MCF 10A (cell line): ENCODE data around the gene RASA2. TPM values are rescaled to one million over a fixed set of nuclear protein-coding genes. Genes with fewer than 3 reads are reported as not detected.

Source experiments
- BruUV-seq: library from RNA; stranded (reverse); fragments of 400-500 nt; replicated peaks from 2 replicates; lab custom pipeline; 2021; lab: Mats Ljungman, UMichigan
- CTCF ChIA-PET: fragments of 300-600 bp; sonication (Branson Sonifier 250); formaldehyde crosslinking; extraction: SDS; loops from one replicate; lab custom pipeline; 2021; ENCODE audit warnings: antibody characterized with exemption, inconsistent platforms; lab: Yijun Ruan, JAX
- POLR2A ChIA-PET: fragments of 300-600, 350-650 bp; sonication (Branson Sonifier 250); formaldehyde crosslinking; extraction: SDS; loops from one replicate; lab custom pipeline; 2020; ENCODE audit warnings: antibody characterized with exemption, inconsistent platforms; lab: Yijun Ruan, JAX
- DNase-seq: peaks from one replicate; pipeline ENCODE4 v3.0.0-alpha.2; 2018; ENCODE audit not compliant: unreplicated experiment
- H3K27ac Mint-ChIP-seq: one replicate; pipeline ENCODE4 v1.8.0; 2022; ENCODE audit warnings: mild to moderate bottlenecking, low read depth, mixed read lengths; ENCODE audit not compliant: unreplicated experiment
- H3K27me3 Mint-ChIP-seq: one replicate; pipeline ENCODE4 v1.8.0; 2022; ENCODE audit warnings: mixed read lengths; ENCODE audit not compliant: insufficient read depth, unreplicated experiment
- H3K36me3 Mint-ChIP-seq: one replicate; pipeline ENCODE4 v1.8.0; 2022; ENCODE audit warnings: mild to moderate bottlenecking, moderate library complexity, mixed read lengths; ENCODE audit not compliant: insufficient read depth, unreplicated experiment
- H3K4me1 Mint-ChIP-seq: one replicate; pipeline ENCODE4 v1.8.0; 2022; ENCODE audit warnings: mixed read lengths; ENCODE audit not compliant: insufficient read depth, unreplicated experiment
- H3K4me3 Mint-ChIP-seq: one replicate; pipeline ENCODE4 v1.8.0; 2022; ENCODE audit warnings: mild to moderate bottlenecking, moderate library complexity, mixed read lengths; ENCODE audit not compliant: unreplicated experiment
- H3K9me3 Mint-ChIP-seq: one replicate; pipeline ENCODE4 v1.8.0; 2022; ENCODE audit warnings: mixed read lengths; ENCODE audit not compliant: unreplicated experiment
- CTCF ChIP-seq: fragments of 200-600 bp; IDR thresholded peaks from one replicate; pipeline ENCODE4 v1.8.0; 2022; ENCODE audit warnings: antibody characterized with exemption, mild to moderate bottlenecking; ENCODE audit not compliant: unreplicated experiment
- intact Hi-C: fragments of 100-400 bp; cut with micrococcal nuclease; formaldehyde crosslinking; loops from 2 replicates; pipeline ENCODE4 v1.14.1; 2022
- total RNA-seq: library from RNA; stranded (reverse); gene quantifications from 2 replicates; pipeline ENCODE4 v1.2.3, GENCODE V29; 2022

RASA2 gene
- total RNA-seq, 1 experiment from 2014 or later, result 19.5 TPM

- TF ChIP-seq CTCF, result no peak
- Mint-ChIP-seq H3K27me3 (no peaks in the 10 kb centered on the region), H3K36me3 (no peaks in the 10 kb centered on the region), H3K4me3 (no peak overlapping the region), H3K27ac (no peak overlapping the region), H3K9me3 (peaks cover 8% of the 10 kb centered on the region), H3K4me1 (no peaks in the 10 kb centered on the region)
- ChIA-PET POLR2A (no interaction called here), CTCF (interaction anchor here (5.9 kb wide), 1 partner anchor 10 kb away, joined by 40 read pairs; no protein-coding TSS in a partner anchor)
- BruUV-seq, result no TSS peak
- no peak for DNase-seq
- intact Hi-C loops, result no loop called here
Observed at GRCh38 chr3:141469720-141470119, 17.1 kb upstream of the RASA2 start.

- no TSS peak for BruUV-seq
- H3K36me3 Mint-ChIP-seq, result no peaks in the 10 kb centered on the region
- CTCF ChIA-PET, result interaction anchor here (0.6 to 5.9 kb wide), 11 partner anchors 8 to 169 kb away, joined by 3 to 40 read pairs (median 4); no protein-coding TSS in a partner anchor
- no peaks in the 10 kb centered on the region for H3K27me3 Mint-ChIP-seq
- TF ChIP-seq CTCF, result no peak
- DNase-seq, result no peak
- no peaks in the 10 kb centered on the region for H3K4me1 Mint-ChIP-seq
- H3K4me3 Mint-ChIP-seq, result no peak overlapping the region
- no peak overlapping the region for H3K27ac Mint-ChIP-seq
- peaks cover 8% of the 10 kb centered on the region for H3K9me3 Mint-ChIP-seq
- intact Hi-C loops, result no loop called here
- POLR2A ChIA-PET, result interaction anchor here (0.6 to 0.7 kb wide), 2 partner anchors 16 to 161 kb away, joined by 3 read pairs; partner anchors contain the start of gene RASA2
Observed at GRCh38 chr3:141471160-141471559, 15.7 kb upstream of the RASA2 start.

- POLR2A ChIA-PET, result interaction anchor here (1.5 to 1.7 kb wide), 2 partner anchors 10 to 11 kb away, joined by 4 to 6 read pairs; no protein-coding TSS in a partner anchor
- peaks cover 11% of the 10 kb centered on the region for H3K4me1 Mint-ChIP-seq
- no TSS peak for BruUV-seq
- intact Hi-C loops, result no loop called here
- H3K9me3 Mint-ChIP-seq, result no peaks in the 10 kb centered on the region
- DNase-seq, result no peak
- CTCF ChIA-PET, result interaction anchor here (0.6 to 3.0 kb wide), 6 partner anchors 11 to 167 kb away, joined by 3 to 8 read pairs (median 3); no protein-coding TSS in a partner anchor
- H3K36me3 Mint-ChIP-seq, result no peaks in the 10 kb centered on the region
- no peak for TF ChIP-seq CTCF
- peak overlapping the region; percentile 58 for H3K27ac Mint-ChIP-seq
- H3K27me3 Mint-ChIP-seq, result no peaks in the 10 kb centered on the region
- no peak overlapping the region for H3K4me3 Mint-ChIP-seq
Observed at GRCh38 chr3:141476033-141476432, 10.8 kb upstream of the RASA2 start.

GRCh38 chr3:141477224-141477623 is 9.6 kb upstream of the RASA2 start:
- no peaks in the 10 kb centered on the region for H3K27me3 Mint-ChIP-seq
- ChIA-PET POLR2A (interaction anchor here (1.3 to 1.7 kb wide), 3 partner anchors 9 to 12 kb away, joined by 4 to 8 read pairs (median 6); partner anchors contain the start of gene RASA2), CTCF (interaction anchor here (0.7 to 3.0 kb wide), 5 partner anchors 12 to 168 kb away, joined by 3 to 8 read pairs (median 3); no protein-coding TSS in a partner anchor)
- no peaks in the 10 kb centered on the region for H3K9me3 Mint-ChIP-seq
- DNase-seq, result peak; percentile 96
- no peaks in the 10 kb centered on the region for H3K36me3 Mint-ChIP-seq
- intact Hi-C loops, result no loop called here
- no peak overlapping the region for H3K4me3 Mint-ChIP-seq
- peaks cover 22% of the 10 kb centered on the region for H3K4me1 Mint-ChIP-seq
- H3K27ac Mint-ChIP-seq, result peak overlapping the region; percentile 58
- no peak for TF ChIP-seq CTCF
- BruUV-seq, result no TSS peak
